ENCODE measurements around the gene TMA7B.
A peak's percentile ranks its signal among the peaks of the same experiment; 100 is the strongest.

TMA7B gene

GRCh38 chr22:39955675-39956074 is 4.5 kb upstream of the TMA7B start:
- DNase-seq = no peak

- DNase-seq = peak; percentile 23
These were observed 3.1 kb upstream of the TMA7B start for GRCh38 chr22:39956932-39957664.

DNA sequence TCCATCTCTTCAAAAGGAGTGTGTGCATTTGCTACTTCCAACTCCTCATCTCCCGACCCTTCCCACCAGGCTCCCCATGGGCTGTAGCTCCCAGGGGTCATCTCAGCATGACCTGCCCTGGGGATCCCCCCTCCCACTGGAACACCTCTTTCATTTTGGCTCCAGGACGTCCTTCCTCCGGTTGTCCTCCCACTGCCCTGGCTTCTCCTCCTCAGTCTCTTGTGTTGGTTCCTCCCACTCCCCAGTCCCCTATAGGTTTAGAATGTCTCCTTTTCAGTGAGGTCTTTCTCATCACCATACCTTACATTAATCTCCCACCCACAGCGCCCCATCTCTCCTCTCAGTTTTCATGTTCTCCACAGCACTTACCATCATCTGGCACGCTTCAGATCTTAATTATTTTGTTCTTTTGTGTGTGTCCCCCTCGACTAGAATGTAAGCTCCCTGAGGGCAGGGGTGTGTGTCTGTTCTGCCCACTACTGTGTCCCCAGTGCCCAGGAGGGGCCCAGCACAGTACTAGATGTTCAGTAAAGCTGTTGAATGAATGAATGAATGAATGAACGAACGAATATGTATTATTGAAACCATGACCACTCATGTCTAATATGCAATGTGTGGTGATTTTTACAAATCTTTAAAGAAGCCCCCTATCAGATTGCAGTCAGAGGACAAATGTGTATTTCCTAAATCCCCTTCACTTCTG is 2.0 kb upstream of the TMA7B start:
- DNase-seq = no peak

DNA sequence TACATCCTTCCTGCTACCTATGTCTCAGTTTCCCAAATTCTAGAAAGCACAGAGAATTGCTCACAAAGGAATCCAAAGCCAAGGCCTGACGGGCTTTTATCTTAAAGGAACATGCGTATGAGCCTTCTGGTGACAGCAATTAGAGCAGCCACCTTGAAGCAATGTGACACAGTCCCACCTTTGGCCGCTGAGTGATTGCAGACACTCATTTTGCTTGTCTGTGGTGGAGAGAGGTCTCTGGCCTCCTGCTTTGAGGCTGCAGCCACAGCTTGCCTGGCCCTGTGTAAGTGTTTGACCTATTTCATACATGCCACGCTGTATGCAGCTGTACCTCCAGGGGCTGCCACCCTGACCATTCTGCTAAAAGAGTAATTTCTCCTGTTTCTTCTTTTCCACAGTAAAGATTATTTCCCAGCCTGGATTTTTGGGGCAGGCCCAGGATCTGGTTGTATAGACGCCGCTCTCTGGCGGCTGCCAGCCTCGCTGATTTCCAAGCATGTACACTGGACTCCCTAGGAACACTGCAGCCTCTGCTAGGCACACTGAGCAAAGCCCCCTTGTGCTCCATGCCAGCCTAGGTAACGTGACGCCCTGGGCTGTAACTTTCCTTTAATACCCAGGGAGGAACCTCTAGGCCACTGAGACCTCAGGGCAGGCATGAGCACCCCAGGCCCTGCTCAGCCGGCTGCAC is 1.1 kb upstream of the TMA7B start:
- no peak for DNase-seq

GRCh38 chr22:39960791-39961746 is 872 bp downstream of the TMA7B start:
- peak; percentile 94 for DNase-seq

DNA sequence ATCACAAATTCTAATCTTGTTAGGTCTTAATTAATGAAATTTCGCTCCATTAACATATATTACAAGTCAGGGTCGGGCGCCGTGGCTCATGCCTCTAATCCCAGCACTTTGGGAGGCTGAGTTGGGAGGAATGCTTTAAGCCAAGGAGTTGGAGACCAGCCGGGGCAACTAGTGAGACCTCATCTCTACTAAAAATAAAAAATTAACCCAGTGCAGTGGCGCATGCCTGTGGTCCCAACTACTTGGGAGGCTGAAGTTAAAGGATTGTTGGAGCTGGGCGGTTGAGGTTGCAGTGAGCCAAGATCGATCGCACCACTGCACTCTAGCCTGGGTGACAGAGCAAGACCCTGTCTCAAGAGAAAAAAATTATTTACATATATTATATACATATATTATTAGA is 1.9 kb downstream of the TMA7B start:
- no peak for DNase-seq

DNA sequence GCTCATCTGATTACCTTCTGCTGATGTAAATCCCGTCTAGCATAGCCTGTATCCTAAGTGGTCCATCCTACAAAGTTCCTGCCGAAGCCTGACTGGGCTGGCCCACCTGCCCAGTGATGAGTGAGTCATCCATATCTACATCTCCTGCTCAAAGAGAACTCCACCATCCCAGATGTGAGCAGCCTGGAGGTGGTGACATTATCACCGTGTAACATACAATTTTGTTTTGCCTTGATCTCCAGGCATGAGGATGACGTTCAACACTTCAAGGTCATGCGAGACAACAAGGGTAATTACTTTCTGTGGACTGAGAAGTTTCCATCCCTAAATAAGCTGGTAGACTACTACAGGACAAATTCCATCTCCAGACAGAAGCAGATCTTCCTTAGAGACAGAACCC is 5.6 kb downstream of the TMA7B start:
- no peak for DNase-seq

GRCh38 chr22:39966470-39966869 is 6.3 kb downstream of the TMA7B start:
- DNase-seq = no peak

- DNase-seq = no peak
These were observed 7.1 kb downstream of the TMA7B start for GRCh38 chr22:39967103-39967829.

- DNase-seq = no peak
These were observed 8.1 kb downstream of the TMA7B start for GRCh38 chr22:39967996-39968972.

- no peak for DNase-seq
These were observed 10.5 kb downstream of the TMA7B start for GRCh38 chr22:39970742-39971141.

DNA sequence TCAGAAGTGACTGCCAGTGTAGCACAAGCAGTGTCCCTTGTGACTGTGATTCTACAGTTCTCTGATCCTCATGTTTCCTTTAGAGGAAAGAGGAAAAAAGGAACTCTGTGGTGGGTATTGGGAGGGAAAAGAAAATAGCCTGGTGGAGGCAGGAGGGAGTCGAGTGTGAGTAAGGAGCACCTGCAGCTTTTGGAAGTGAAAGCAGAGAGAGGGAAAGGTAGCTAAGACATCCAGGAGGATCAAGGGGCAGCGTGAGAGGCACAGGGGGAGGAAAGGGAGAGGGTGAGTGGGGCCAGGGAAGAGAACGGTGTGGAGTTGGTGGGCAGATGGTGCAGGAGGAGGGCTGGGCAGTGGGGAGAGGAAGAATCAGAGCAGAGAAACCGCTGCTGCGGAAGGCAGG is 12.4 kb downstream of the TMA7B start:
- no peak for DNase-seq

DNA sequence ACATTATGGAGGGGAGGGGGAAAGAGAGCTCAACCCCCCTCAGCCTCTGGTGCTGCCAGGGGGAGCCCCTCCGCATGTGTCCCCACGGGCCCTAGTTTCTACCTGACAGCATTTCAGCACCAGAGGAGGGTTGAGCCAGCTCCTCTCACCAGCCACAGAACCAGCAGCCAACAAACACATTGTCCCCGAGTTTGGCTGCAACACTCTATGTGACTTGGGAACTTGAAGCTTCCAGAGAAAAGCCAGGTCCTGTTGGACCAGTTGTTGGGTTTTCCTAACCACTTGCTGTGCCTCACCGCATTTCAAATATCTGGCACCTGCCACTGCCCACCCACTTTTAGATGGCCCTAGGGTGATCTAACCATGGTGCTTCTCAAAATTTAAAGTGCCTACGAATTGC is 13.5 kb downstream of the TMA7B start:
- no peak for DNase-seq

DNA sequence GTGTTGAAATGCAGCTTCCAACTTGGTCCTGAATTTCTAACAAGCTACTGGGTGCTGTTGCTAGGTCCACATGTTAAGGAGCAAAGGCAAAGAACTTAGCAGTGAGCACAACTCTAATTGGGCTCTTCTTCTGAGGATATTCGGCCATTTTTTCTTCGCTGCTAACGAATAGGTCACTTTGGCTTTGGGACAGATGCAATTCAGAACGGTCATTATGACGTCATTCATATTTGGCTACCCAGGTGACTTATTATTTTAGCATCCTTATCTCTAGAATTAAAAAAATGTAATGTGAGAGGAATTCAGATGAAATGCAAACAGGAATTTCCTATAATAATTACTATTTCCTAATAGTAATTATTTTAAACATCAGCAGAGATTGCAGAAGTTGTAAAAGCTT is 13.9 kb downstream of the TMA7B start:
- no peak for DNase-seq

- DNase-seq = no peak
These were observed 18.9 kb downstream of the TMA7B start for GRCh38 chr22:39979048-39979447.

GRCh38 chr22:39979458-39979857 is 19.3 kb downstream of the TMA7B start:
- no peak for DNase-seq

DNA sequence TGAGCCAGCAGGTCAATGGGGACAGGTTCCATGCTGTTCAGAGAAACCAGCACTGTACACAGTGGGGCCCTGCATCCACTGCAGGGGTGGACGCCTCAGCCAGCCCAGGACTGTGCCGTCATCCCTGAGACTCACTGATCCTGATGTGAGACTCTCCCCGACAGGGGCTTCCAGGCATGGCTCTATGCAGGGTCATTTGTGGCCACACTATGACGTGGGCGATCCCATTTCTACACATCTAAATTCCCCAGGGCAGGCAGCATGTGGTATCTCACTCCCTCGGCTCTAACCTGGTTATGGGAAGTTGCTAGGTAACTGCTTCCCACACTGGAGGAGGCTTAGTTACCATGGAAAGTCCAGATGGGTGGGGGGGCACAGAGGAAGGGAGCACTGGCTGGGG is 20.4 kb downstream of the TMA7B start:
- no peak for DNase-seq

- DNase-seq = no peak
These were observed 23.1 kb downstream of the TMA7B start for GRCh38 chr22:39983346-39983745.

DNA sequence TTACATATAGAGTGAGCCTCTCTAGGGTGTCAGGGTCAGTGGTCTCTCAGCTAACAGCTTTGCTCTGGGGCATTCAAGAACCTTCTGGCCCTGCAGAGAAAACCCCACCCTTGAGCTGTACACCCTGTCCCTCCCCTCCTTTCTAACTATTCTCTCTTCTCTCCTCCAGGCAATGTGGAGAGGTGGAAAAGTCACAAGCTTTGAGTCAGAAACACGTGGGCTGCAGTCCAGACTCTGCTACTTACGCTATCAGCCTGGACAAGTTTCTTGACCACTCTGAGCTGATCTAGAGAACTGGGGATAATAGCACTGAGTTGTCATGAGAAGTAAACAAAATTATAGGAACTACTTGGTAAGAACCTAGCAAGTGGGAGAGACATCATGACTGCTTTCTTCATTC is 23.8 kb downstream of the TMA7B start:
- no peak for DNase-seq

- no peak for DNase-seq
These were observed 24.5 kb downstream of the TMA7B start for GRCh38 chr22:39984746-39985145.
